GM23338 (cell line): Measurements from ENCODE around the gene NSG2. TPM values are rescaled to one million over a fixed set of nuclear protein-coding genes. Genes with fewer than 3 reads are reported as not detected.

Experiments
- ATAC-seq: fragments of 200-7000 bp; cut with Tn5 transposase; 3 replicates; pipeline ENCODE4 v1.9.1; 2020
- DNase-seq: peaks from one replicate; pipeline ENCODE4 v3.0.0-alpha.2; 2015; ENCODE audit warnings: low spot score
- H2AFZ ChIP-seq: fragments of 200-600 bp; sonication (generic); 2 replicates; pipeline ENCODE4 v1.8.0; 2016; ENCODE audit warnings: antibody characterized with exemption, mild to moderate bottlenecking, moderate library complexity
- H3F3A ChIP-seq: fragments of 200-600 bp; sonication (generic); replicated peaks from 2 replicates; pipeline ENCODE4 v1.8.0; 2017; ENCODE audit warnings: antibody characterized with exemption, mixed run types, low read depth
- H3K27ac ChIP-seq: fragments of 200-600 bp; sonication (generic); 2 replicates; pipeline ENCODE4 v1.6.1; 2016; ENCODE audit warnings: low read depth
- H3K27me3 ChIP-seq: fragments of 200-600 bp; sonication (generic); 2 replicates; pipeline ENCODE4 v1.8.0; 2016; ENCODE audit warnings: mild to moderate bottlenecking, mixed run types, moderate library complexity; ENCODE audit not compliant: insufficient read depth
- H3K36me3 ChIP-seq: fragments of 200-600 bp; sonication (generic); 2 replicates; pipeline ENCODE4 v1.8.0; 2016; ENCODE audit warnings: mild to moderate bottlenecking; ENCODE audit not compliant: insufficient read depth
- H3K4me1 ChIP-seq: fragments of 200-600 bp; sonication (generic); 2 replicates; pipeline ENCODE4 v1.8.0; 2016; ENCODE audit warnings: mild to moderate bottlenecking, moderate library complexity; ENCODE audit not compliant: insufficient read depth
- H3K4me2 ChIP-seq: fragments of 200-600 bp; sonication (generic); 2 replicates; pipeline ENCODE4 v1.7.1; 2017; ENCODE audit warnings: mixed run types
- H3K4me3 ChIP-seq: fragments of 200-600 bp; sonication (generic); 2 replicates; pipeline ENCODE4 v1.6.1; 2016; ENCODE audit warnings: mixed run types
- H3K79me2 ChIP-seq: fragments of 200-600 bp; sonication (generic); replicated peaks from 2 replicates; pipeline ENCODE4 v1.8.0; 2017; ENCODE audit warnings: mild to moderate bottlenecking; ENCODE audit not compliant: insufficient read depth
- H3K9me2 ChIP-seq: fragments of 200-600 bp; sonication (generic); 2 replicates; pipeline ENCODE4 v1.8.0; 2017; ENCODE audit not compliant: insufficient read depth
- H4K20me1 ChIP-seq: fragments of 200-600 bp; sonication (generic); replicated peaks from 2 replicates; pipeline ENCODE4 v1.8.0; 2017; ENCODE audit warnings: mild to moderate bottlenecking; ENCODE audit not compliant: insufficient read depth
- H3K27ac Mint-ChIP-seq: 2 replicates; pipeline ENCODE4 v1.8.0; 2020; ENCODE audit warnings: inconsistent platforms, mild to moderate bottlenecking, moderate library complexity, mixed read lengths
- H3K27me3 Mint-ChIP-seq: 3 replicates; pipeline ENCODE4 v1.8.0; 2022; ENCODE audit warnings: low read depth, mild to moderate bottlenecking, moderate library complexity, mixed read lengths, inconsistent platforms; ENCODE audit not compliant: insufficient read depth, poor library complexity
- H3K36me3 Mint-ChIP-seq: 3 replicates; pipeline ENCODE4 v1.8.0; 2021; ENCODE audit warnings: low read depth, mild to moderate bottlenecking, inconsistent platforms, moderate library complexity, mixed read lengths
- H3K4me1 Mint-ChIP-seq: 3 replicates; pipeline ENCODE4 v1.8.0; 2020; ENCODE audit warnings: mild to moderate bottlenecking, inconsistent platforms, mixed read lengths
- H3K4me3 Mint-ChIP-seq: 3 replicates; pipeline ENCODE4 v1.8.0; 2021; ENCODE audit warnings: moderate library complexity, mild to moderate bottlenecking, inconsistent platforms, mixed read lengths
- H3K9me3 Mint-ChIP-seq: 3 replicates; pipeline ENCODE4 v1.8.0; 2020; ENCODE audit warnings: moderate library complexity, mild to moderate bottlenecking, inconsistent platforms, mixed read lengths
- CTCF ChIP-seq, 2 experiments: fragments of 200-600 bp in 1 of 2; sonication (generic) in 1 of 2; conservative IDR thresholded peaks; 2 replicates each; pipeline versions ENCODE4 v1.5.1 to v1.6.1; 2016 to 2017; ENCODE audit warnings: antibody characterized with exemption in 2 of 2, low read depth in 2 of 2, mild to moderate bottlenecking in 2 of 2, moderate library complexity in 1 of 2
- ETS1 ChIP-seq: IDR thresholded peaks from 2 replicates; pipeline ENCODE4 v1.6.1; 2016; ENCODE audit warnings: antibody characterized with exemption
- JUNB ChIP-seq: IDR thresholded peaks from one replicate; pipeline ENCODE4 v1.6.1; 2016; ENCODE audit warnings: antibody characterized with exemption; ENCODE audit not compliant: unreplicated experiment
- NANOG ChIP-seq: IDR thresholded peaks from 2 replicates; pipeline ENCODE4 v1.6.1; 2016; ENCODE audit warnings: antibody characterized with exemption, borderline replicate concordance
- POLR2AphosphoS5 ChIP-seq: IDR thresholded peaks from 2 replicates; pipeline ENCODE4 v1.6.1; 2016; ENCODE audit warnings: antibody characterized with exemption, low read depth
- STAT1 ChIP-seq: IDR thresholded peaks from one replicate; pipeline ENCODE4 v1.6.1; 2016; ENCODE audit warnings: antibody characterized with exemption; ENCODE audit not compliant: unreplicated experiment
- ZNF114 ChIP-seq: fragments of 250-450 bp; sonication (Bioruptor Pico); IDR thresholded peaks from 2 replicates; pipeline ENCODE4 v1.5.0; 2020; ENCODE audit warnings: mild to moderate bottlenecking, moderate library complexity
- polyA plus RNA-seq: library from polyadenylated mRNA; unstranded; fragments of >200 nt; fragmentation: Nextera tagmentation; extraction: Ambion mirVana; gene quantifications from 2 replicates; pipeline ENCODE4 v1.2.1, GENCODE V29; 2016
- total RNA-seq: library from RNA; depleted of rRNA; stranded (reverse); fragments of >200 nt; shearing (Covaris generic); gene quantifications from 2 replicates; pipeline ENCODE4 v1.2.3, GENCODE V29; 2014
- TF ChIP-seq, protein P1 (sequence below): fragments of 250-450 bp; sonication (Bioruptor Pico); IDR thresholded peaks from 2 replicates; pipeline ENCODE4 v1.5.0; 2020; ENCODE audit warnings: mild to moderate bottlenecking, moderate library complexity
- TF ChIP-seq, protein P2 (sequence below): IDR thresholded peaks from one replicate; pipeline ENCODE4 v1.6.1; 2018; ENCODE audit warnings: antibody characterized with exemption; ENCODE audit not compliant: unreplicated experiment

Gene NSG2
- total and polyA plus RNA-seq, 2 experiments from 2014 or later = 0.16 TPM; not detected in 1

- H3K27me3 ChIP-seq = no peaks in the 10 kb centered on the region
- Mint-ChIP-seq H3K9me3 (no peaks in the 10 kb centered on the region), H3K4me3 (no peak overlapping the region), H3K36me3 (no peaks in the 10 kb centered on the region), H3K27ac (no peak overlapping the region), H3K4me1 (no peaks in the 10 kb centered on the region), H3K27me3 (no peaks in the 10 kb centered on the region)
- H3K79me2 ChIP-seq = no peaks in the 10 kb centered on the region
- DNase-seq (no peak), ATAC-seq (peak; percentile 16; the same call in 1 of the 3 replicates)
- H2AFZ ChIP-seq = no peak overlapping the region
- no peaks in the 10 kb centered on the region for H4K20me1 ChIP-seq
- no peaks in the 10 kb centered on the region for H3K4me1 ChIP-seq
- H3F3A ChIP-seq = no peaks in the 10 kb centered on the region
- H3K27ac ChIP-seq = no peak overlapping the region
- H3K36me3 ChIP-seq = no peaks in the 10 kb centered on the region
- H3K4me3 ChIP-seq = no peak overlapping the region
- no peak for TF ChIP-seq NANOG
- TF ChIP-seq ZNF114 (CRISPR knock-in tag) = no peak
- TF ChIP-seq, protein P1, sequence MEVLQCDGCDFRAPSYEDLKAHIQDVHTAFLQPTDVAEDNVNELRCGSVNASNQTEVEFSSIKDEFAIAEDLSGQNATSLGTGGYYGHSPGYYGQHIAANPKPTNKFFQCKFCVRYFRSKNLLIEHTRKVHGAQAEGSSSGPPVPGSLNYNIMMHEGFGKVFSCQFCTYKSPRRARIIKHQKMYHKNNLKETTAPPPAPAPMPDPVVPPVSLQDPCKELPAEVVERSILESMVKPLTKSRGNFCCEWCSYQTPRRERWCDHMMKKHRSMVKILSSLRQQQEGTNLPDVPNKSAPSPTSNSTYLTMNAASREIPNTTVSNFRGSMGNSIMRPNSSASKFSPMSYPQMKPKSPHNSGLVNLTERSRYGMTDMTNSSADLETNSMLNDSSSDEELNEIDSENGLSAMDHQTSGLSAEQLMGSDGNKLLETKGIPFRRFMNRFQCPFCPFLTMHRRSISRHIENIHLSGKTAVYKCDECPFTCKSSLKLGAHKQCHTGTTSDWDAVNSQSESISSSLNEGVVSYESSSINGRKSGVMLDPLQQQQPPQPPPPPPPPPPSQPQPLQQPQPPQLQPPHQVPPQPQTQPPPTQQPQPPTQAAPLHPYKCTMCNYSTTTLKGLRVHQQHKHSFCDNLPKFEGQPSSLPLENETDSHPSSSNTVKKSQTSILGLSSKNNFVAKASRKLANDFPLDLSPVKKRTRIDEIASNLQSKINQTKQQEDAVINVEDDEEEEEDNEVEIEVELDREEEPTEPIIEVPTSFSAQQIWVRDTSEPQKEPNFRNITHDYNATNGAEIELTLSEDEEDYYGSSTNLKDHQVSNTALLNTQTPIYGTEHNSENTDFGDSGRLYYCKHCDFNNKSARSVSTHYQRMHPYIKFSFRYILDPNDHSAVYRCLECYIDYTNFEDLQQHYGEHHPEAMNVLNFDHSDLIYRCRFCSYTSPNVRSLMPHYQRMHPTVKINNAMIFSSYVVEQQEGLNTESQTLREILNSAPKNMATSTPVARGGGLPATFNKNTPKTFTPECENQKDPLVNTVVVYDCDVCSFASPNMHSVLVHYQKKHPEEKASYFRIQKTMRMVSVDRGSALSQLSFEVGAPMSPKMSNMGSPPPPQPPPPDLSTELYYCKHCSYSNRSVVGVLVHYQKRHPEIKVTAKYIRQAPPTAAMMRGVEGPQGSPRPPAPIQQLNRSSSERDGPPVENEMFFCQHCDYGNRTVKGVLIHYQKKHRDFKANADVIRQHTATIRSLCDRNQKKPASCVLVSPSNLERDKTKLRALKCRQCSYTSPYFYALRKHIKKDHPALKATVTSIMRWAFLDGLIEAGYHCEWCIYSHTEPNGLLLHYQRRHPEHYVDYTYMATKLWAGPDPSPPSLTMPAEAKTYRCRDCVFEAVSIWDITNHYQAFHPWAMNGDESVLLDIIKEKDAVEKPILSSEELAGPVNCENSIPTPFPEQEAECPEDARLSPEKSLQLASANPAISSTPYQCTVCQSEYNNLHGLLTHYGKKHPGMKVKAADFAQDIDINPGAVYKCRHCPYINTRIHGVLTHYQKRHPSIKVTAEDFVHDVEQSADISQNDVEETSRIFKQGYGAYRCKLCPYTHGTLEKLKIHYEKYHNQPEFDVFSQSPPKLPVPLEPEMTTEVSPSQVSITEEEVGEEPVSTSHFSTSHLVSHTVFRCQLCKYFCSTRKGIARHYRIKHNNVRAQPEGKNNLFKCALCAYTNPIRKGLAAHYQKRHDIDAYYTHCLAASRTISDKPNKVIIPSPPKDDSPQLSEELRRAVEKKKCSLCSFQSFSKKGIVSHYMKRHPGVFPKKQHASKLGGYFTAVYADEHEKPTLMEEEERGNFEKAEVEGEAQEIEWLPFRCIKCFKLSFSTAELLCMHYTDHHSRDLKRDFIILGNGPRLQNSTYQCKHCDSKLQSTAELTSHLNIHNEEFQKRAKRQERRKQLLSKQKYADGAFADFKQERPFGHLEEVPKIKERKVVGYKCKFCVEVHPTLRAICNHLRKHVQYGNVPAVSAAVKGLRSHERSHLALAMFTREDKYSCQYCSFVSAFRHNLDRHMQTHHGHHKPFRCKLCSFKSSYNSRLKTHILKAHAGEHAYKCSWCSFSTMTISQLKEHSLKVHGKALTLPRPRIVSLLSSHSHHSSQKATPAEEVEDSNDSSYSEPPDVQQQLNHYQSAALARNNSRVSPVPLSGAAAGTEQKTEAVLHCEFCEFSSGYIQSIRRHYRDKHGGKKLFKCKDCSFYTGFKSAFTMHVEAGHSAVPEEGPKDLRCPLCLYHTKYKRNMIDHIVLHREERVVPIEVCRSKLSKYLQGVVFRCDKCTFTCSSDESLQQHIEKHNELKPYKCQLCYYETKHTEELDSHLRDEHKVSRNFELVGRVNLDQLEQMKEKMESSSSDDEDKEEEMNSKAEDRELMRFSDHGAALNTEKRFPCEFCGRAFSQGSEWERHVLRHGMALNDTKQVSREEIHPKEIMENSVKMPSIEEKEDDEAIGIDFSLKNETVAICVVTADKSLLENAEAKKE = no peak
- TF ChIP-seq CTCF (conservative IDR thresholded peaks at IDR 0.05; ENCODE audit: low read depth in 2 of 2) = peak in 1 of 2 experiments; percentile 55; a peak in 2 of 4 replicates
- TF ChIP-seq JUNB = no peak
- TF ChIP-seq, protein P2, sequence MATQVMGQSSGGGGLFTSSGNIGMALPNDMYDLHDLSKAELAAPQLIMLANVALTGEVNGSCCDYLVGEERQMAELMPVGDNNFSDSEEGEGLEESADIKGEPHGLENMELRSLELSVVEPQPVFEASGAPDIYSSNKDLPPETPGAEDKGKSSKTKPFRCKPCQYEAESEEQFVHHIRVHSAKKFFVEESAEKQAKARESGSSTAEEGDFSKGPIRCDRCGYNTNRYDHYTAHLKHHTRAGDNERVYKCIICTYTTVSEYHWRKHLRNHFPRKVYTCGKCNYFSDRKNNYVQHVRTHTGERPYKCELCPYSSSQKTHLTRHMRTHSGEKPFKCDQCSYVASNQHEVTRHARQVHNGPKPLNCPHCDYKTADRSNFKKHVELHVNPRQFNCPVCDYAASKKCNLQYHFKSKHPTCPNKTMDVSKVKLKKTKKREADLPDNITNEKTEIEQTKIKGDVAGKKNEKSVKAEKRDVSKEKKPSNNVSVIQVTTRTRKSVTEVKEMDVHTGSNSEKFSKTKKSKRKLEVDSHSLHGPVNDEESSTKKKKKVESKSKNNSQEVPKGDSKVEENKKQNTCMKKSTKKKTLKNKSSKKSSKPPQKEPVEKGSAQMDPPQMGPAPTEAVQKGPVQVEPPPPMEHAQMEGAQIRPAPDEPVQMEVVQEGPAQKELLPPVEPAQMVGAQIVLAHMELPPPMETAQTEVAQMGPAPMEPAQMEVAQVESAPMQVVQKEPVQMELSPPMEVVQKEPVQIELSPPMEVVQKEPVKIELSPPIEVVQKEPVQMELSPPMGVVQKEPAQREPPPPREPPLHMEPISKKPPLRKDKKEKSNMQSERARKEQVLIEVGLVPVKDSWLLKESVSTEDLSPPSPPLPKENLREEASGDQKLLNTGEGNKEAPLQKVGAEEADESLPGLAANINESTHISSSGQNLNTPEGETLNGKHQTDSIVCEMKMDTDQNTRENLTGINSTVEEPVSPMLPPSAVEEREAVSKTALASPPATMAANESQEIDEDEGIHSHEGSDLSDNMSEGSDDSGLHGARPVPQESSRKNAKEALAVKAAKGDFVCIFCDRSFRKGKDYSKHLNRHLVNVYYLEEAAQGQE = no peak
- no peak for TF ChIP-seq STAT1
- TF ChIP-seq POLR2AphosphoS5 = no peak
- no peak for TF ChIP-seq ETS1
- H3K4me2 ChIP-seq = no peak overlapping the region
- no peaks in the 10 kb centered on the region for H3K9me2 ChIP-seq
These were observed 51.1 kb downstream of the NSG2 start for GRCh38 chr5:174096619-174097018.
